Stimulated activated CD8-positive, alpha-beta memory T cell treated with anti-CD3 and anti-CD28 coated beads, Interleukin-12 subunit alpha, Interleukin-12 subunit beta, amount 100 ng/mL, for 4 hours (primary cell): ENCODE data around the gene TYW1B.
"Not testable (repeated sequence)": the region's sequence is repeated elsewhere in the genome, so short reads cannot be mapped to it uniquely, and the experiment has no call there.

Experiments used
- DNase-seq: peaks from one replicate; pipeline ENCODE4 v3.0.0-alpha.2; 2020; ENCODE audit warnings: low read depth

Gene TYW1B

GRCh38 chr7:72626428-72627011 is 201.5 kb downstream of the TYW1B start:
- not testable (repeated sequence) for DNase-seq

DNA sequence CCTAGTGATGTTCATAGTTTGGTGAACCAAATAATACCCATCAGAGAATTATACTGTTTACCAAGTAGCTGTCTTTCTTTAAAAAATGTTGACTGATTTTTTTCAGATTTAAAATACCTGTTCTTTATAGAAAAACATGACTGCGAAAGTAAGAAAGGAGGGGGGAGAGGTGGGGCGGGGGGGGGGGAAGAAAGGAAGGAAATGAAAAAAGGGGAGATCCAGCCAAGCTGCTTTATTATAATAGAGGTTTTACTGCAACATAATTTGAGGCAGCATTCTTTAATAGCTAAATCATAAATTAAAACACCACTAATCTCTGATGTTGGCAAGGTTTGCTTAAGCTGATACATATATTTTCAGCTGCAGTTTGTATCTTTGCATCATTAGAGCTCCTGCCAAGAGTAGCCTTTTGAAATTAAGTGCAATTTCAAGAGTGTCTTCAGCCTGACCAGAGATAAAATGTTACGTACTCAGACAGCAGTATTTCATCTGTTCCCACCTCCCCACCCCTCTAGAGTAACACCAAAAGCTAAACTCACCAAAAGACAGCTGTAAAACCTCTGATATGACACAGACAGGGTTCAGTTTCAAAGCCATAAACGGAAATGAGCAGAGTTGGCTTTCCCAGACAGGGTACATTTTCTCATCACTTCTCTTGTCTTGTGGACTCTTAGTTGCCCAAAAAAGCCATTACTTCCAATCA is 202.1 kb downstream of the TYW1B start:
- not testable (repeated sequence) for DNase-seq

DNA sequence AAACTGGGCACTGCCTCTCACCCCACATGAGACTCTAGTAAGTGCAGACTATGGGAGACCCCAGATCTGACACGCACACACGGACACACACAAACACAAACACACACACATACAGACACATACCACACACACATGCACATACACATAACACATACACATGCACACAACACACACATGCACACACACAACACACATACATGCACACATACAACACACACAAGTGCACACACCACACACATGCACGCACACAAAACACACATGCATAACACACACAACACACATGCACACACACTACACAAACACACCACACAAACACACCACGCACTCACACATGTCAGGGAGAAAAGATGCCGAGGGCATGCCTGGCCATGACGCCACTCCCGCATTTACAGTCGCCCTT is 205.5 kb downstream of the TYW1B start:
- DNase-seq, result no peak

DNA sequence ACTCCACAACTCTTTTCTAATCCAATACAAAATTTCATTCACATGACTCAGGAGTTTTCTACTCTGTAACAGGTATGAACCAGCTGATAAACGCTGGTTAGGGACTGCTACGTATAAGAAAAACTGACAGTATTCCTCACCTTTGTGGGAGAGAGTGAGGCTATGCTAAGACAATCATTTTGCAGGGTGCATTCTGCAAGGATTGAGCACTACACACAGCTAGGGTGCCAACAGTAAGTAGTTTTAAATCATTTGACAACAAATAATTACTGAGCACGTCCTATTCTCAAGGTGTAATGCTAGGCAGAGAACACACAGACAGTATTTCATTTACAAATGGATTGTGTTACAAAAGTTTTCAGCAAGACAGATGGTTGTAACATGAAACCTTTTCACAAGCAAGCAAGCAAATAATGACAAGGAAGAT is 206.2 kb downstream of the TYW1B start:
- not testable (repeated sequence) for DNase-seq

DNA sequence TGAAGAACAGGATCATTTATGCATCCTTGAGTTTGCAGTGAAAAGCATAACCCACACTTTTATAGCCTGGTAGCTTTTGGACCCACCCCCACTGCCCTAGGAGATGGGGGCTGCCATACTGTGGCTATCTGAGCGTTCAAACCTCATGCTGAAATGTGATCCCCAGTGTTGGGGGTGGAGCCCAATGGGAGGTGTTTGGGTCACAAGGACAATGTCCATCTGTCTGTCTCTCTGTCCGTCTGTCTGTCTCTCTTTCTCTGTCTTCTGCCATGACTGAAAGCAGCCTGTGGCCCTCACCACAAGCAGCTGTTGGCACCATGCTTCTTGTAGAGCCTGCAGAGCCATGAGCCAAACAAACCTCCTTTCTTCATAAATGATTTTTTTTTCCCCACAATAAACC is 207.1 kb downstream of the TYW1B start:
- not testable (repeated sequence) for DNase-seq

- not testable (repeated sequence) for DNase-seq
These were observed 209.4 kb downstream of the TYW1B start for GRCh38 chr7:72618435-72619180.

DNA sequence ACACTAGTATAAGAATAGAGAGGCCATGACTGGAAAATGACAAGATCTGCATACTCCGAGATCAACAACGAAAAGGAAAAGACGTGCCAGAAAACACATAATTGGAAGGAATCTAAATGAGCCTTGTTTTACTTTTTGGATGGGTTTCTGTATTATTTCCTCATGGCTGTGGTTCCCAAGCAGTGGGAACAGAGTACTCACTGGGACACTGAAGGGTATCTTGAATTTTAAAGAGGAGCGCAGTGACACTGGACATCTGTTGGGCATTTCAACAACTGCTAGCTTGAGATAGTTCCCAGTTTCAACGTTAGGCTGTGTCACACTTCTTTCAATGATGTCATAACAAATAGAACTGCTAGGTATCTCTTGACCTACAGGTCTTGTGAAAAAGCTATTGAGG is 218.2 kb downstream of the TYW1B start:
- DNase-seq, result not testable (repeated sequence)

DNA sequence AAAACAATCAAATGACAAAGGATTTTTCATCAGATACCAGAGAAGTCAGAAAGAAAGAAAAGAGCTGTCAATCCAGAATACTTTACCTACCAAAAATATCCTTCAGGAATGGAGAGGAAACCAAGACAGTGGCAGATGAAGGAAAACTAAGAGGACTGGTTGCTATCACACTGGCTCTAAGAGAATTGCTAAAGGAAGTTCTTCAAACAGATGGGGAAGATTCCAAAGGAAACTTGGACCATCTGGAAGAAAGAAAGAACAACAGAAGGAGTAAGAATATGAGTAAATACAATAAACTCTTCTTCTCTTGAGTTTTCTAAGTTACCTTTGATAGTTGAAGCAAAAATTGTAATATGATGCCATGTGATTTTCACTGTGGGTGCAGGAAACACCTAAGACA is 220.0 kb downstream of the TYW1B start:
- DNase-seq, result not testable (repeated sequence)

DNA sequence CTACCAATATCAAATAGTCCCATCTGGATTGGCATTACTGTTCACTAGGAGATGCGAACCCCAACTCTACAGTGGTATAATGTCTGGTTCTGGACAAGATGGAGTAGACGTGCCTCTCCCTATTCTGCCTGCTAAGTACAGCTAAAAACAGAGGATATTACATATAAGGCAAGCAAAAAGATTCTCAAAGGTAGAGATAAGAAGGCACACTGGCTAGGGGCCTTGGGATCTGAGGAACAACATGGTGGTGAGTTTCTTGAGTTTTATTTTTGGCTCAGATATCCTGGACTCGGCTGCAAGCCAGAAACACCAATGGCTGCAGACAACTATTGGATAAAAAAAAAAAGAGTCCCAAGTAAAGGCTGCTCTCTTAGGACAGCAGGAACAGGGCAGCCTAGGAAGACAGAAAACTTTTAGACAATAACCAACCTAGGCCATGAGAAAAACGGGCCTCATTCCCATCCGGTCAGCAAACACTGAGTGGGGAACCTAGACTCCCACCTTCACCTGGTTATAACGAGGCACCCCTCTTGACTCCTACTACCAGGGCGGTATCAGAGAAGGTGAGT is 222.1 kb downstream of the TYW1B start:
- not testable (repeated sequence) for DNase-seq

DNA sequence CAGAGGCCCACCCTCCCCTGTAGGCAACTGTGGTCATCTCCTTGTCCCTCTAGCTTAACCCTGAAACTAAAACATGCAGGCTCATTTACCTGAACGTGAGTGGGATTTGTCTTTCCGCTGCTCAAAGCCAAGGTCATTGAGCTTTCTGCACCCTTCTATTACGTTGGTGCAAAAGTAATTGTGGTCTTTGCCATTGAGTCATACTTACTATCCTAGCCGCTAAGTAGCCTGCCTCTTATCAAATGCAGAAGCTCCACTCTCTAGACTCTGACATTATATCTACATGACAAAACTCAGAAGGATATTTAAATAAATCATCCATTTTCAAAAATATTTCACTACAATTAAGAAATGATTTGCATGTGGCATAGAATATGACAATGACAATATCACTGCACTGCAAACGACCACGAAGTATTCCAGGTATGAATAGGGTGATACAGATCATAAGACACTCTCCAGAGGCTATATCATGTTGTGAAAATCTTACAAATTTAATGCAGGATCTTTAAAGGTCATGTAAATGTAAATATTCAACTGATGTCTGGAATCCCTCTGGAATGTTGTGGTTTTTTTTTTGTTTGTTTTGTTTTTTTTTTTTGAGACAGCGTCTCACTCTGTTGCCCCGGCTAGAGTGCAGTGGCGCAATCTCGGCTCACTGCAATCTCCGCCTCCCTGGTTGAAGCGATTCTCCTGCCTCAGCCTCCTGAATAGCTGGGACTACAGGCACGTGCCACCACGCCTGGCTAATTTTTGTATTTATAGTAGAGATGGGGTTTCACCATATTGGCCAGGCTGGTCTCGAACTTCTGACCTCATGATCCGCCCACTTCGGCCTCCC is 223.0 kb downstream of the TYW1B start:
- not testable (repeated sequence) for DNase-seq

- DNase-seq, result not testable (repeated sequence)
These were observed 224.5 kb downstream of the TYW1B start for GRCh38 chr7:72603476-72603875.

DNA sequence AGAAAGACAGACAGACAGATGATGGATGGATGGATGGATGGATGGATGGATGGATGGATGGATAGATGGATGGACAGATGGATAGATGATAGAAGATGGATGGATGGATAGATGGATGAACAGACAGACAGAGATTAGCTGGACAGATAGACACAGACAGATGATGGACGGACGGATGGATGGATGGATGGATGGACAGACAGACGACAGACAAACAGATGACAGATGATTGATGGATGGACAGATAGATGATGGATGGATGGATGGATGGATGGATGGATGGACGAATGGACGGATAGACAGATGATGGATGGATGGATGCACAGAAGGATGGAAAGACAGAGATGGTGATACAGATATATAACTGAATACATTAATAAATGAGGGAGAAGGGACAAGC is 224.9 kb downstream of the TYW1B start:
- no peak for DNase-seq

DNA sequence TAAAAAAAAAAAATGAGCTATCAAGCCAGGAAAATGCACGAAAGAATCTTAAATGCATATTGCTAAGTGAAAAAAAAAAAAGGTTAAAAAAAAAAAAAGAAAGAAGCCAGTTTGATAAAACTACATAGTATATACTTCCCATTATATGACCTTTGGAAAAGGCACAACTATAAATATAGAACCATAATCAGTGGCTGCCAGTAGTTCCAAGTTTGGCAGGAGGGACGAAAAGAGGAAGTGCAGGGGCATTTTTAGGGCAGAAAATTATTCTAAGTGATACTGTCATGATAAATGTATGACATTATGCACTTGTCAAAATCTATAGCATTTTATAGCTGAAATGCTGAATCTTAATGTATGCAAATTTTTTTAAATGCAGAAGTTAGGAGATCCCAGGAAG is 226.3 kb downstream of the TYW1B start:
- DNase-seq, result not testable (repeated sequence)

DNA sequence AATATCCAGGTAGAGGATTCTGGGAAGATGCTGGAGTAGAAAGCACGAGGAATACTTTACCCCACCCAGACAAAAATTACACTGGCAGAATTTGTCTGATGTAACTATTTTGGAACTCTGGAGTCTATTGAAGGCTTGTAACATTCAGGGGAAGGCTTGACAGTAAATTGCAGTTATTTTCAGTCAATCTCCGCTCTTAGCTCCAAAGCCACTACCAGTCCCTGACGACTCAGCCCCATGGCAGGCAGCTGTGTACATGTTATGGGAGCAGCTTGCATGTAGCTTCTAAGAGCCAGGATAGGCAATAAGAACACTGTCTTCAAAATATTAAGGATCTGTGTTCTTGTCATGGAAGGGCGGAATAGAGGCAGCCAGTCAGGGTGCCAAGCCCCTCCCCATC is 238.0 kb downstream of the TYW1B start:
- DNase-seq, result not testable (repeated sequence)

- not testable (repeated sequence) for DNase-seq
These were observed 240.7 kb downstream of the TYW1B start for GRCh38 chr7:72587267-72587666.

DNA sequence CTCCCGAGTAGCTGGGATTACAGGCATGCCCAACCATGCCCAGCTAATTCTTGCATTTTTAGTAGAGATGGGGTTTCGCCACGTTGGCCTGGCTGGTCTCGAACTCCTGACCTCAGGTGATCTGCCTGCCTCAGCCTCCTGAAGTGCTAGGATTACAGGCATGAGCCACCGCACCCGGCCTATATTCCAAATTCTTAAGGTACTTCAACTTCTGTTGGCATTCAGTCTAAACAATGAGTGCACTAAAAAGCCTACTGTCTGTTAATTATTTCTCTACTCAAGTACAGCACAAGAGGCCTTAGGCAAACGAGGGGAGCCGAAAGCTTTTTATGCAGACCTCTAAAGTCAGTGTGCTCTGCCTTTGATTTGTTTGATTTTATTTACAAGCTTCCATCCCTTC is 243.4 kb downstream of the TYW1B start:
- not testable (repeated sequence) for DNase-seq

DNA sequence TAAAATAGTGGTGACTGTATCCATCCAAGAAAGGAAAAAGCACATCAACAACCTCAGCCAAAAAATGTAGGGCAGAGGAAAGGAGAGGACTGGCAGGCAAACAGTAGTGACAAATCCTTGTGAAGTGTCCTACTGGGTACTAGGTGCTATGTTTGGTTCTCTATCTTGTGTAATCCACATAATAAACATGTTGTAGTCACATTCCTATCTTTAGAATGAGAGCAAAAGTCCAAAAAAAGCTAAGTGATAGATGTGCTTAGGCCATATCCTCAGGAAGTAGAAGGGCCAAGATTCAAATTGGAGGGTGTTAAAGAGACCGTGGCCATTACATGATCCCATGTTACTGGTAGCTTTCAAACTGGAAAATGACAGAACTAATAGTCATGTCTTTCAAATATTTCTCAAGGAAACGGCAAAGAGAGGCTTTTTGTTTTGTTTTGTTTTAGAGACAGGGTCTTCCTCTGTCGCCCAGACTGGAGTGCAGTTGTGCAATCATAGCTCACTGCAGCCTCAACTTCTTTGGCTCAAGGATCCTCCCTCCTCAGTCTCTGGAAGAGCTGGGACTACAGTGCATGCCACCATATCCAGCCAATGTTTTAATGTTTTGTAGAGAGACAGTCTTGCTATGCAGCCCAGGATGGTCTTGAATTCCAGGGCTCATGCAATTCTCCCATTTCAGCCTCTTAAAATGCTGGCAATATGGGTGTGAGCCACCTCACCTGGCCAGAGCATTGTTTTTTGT is 244.2 kb downstream of the TYW1B start:
- not testable (repeated sequence) for DNase-seq

- not testable (repeated sequence) for DNase-seq
These were observed 247.7 kb downstream of the TYW1B start for GRCh38 chr7:72580142-72580770.

- DNase-seq, result no peak
These were observed 250.9 kb downstream of the TYW1B start for GRCh38 chr7:72577107-72577506.

DNA sequence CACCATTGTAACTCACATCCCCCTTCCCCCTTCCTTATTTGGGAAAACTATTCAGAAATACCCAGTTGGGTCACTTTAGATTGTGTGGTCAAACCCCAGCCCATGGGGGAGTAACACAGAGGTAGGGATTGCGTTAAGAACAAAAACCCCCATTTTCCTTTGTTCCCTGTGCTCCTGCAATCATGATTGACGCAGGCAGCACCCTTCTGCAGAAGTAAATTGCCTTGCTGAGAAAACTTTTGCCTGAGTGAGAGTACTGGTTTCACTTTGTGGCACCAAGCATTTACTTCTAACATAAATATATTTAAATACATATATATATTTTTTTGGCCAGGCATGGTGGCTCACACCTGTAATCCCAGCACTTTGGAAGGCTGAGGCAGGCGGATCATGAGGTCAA is 266.0 kb downstream of the TYW1B start:
- DNase-seq, result not testable (repeated sequence)
